Measurements from ENCODE around the gene ZAR1L. TPM values are rescaled to one million over a fixed set of nuclear protein-coding genes. Genes with fewer than 3 reads are reported as not detected.

Gene ZAR1L
- total and polyA plus RNA-seq, 9 of the 15 experiments (the other 6 are each of a cell fraction or from before 2014, with no cell fraction given): not detected

GRCh38 chr13:32315238-32316027 lies at the start of gene ZAR1L, which contains the start of gene BRCA2 (continued):
- no peak for TF ChIP-seq ZNF609 (CRISPR knock-in tag; IDR thresholded peaks at IDR 0.05; ENCODE audit: borderline replicate concordance)
- TF ChIP-seq SMAD2 (IDR thresholded peaks at IDR 0.05; ENCODE audit: low read depth, low read length): no peak
- TF ChIP-seq MCM3 (IDR thresholded peaks at IDR 0.05): no peak
- no peak for TF ChIP-seq EHMT2 (IDR thresholded peaks at IDR 0.05)
- TF ChIP-seq MTA3 (IDR thresholded peaks at IDR 0.05; ENCODE audit: borderline replicate concordance): no peak
- no peak for TF ChIP-seq FOXM1 (IDR thresholded peaks at IDR 0.05; ENCODE audit: low read depth)
- TF ChIP-seq FOXM1 (CRISPR knock-in tag; IDR thresholded peaks at IDR 0.05; ENCODE audit: low read depth): no peak
- no peak for TF ChIP-seq NR2F6 (CRISPR knock-in tag; IDR thresholded peaks at IDR 0.05)
- no peak for TF ChIP-seq ZNF41 (CRISPR knock-in tag; conservative IDR thresholded peaks at IDR 0.05)
- TF ChIP-seq CBX5 (IDR thresholded peaks at IDR 0.05; ENCODE audit: borderline replicate concordance, low read depth): no peak
- TF ChIP-seq ATF4 (CRISPR knock-in tag; IDR thresholded peaks at IDR 0.05): no peak
- peak; percentile 72; the same call in 1 of the 2 replicates for TF ChIP-seq BRD4 (IDR thresholded peaks at IDR 0.05)
- no peak for TF ChIP-seq ZNF224 (CRISPR knock-in tag; IDR thresholded peaks at IDR 0.05)
- no peak for TF ChIP-seq CTCFL (IDR thresholded peaks at IDR 0.05; ENCODE audit: borderline replicate concordance, insufficient read depth, low read depth, low read length, poor library complexity, severe bottlenecking)
- TF ChIP-seq RFX5 (IDR thresholded peaks at IDR 0.05; ENCODE audit: low read depth, low read length): no peak
- no peak for TF ChIP-seq PBX2 (CRISPR knock-in tag; IDR thresholded peaks at IDR 0.05; ENCODE audit: low read depth)
- no peak for TF ChIP-seq PBX2 (tag; conservative IDR thresholded peaks at IDR 0.05; ENCODE audit: low read depth)
- peak; percentile 92 for TF ChIP-seq RAD51 (IDR thresholded peaks at IDR 0.05; ENCODE audit: borderline replicate concordance, low read depth)
- peak; percentile 85; the same call in 1 of the 2 replicates for TF ChIP-seq ELF4 (CRISPR knock-in tag; IDR thresholded peaks at IDR 0.05)

All from K562 (cell line).